ENCODE results near the gene PIAS4. TPM values are rescaled to one million over a fixed set of nuclear protein-coding genes. Genes with fewer than 3 reads are reported as not detected.

PIAS4 gene
- total and polyA plus RNA-seq, 9 of the 15 experiments (the other 6 are each of a cell fraction or from before 2014, with no cell fraction given) = 0.27 to 34.9 (median 14.4) TPM

GRCh38 chr19:4035582-4035981 lies 28.0 kb downstream of the PIAS4 start:
- no peaks in the 10 kb centered on the region for H3K9me1 ChIP-seq (ENCODE audit: control insufficient read depth, insufficient read depth, low read length)
- no peak overlapping the region for H2AFZ ChIP-seq (ENCODE audit: low read depth, low read length)
- no peak overlapping the region for H3K9ac ChIP-seq (ENCODE audit: insufficient read depth in 1 of 2, low read depth in 2 of 2, low read length in 2 of 2)
- ChIA-PET POLR2A (interaction anchor here (0.5 kb wide), 1 partner anchor 225 kb away, joined by 4 read pairs; no protein-coding TSS in a partner anchor), CTCF (ENCODE audit: low intra/inter-chr PET ratio) (no interaction called here)
- H3K9me3 ChIP-seq (replicated peaks; ENCODE audit: control insufficient read depth, insufficient read depth, low read depth, low read length) = peaks cover 6% of the 10 kb centered on the region
- H3K4me1 ChIP-seq (replicated peaks in 1 of 2; ENCODE audit: control insufficient read depth in 2 of 2, insufficient read depth in 2 of 2, low read length in 2 of 2) = peaks cover 0 to 52% of the 10 kb centered on the region in 2 experiments; a peak in 2 of 5 replicates
- no TSS peak for BruUV-seq (replicated peaks)
- FAIRE-seq (peak; percentile 99), ATAC-seq (no peak), DNase-seq (ENCODE audit: extremely low read depth in 1 of 4, low spot score in 3 of 4) (no peak)
- in situ Hi-C loops (cut with MboI) = no loop called here
- no peaks in the 10 kb centered on the region for H3K79me2 ChIP-seq (ENCODE audit: control insufficient read depth, insufficient read depth, low read length)
- no peaks in the 10 kb centered on the region for H3K27me3 ChIP-seq (ENCODE audit: control insufficient read depth in 2 of 2, insufficient read depth in 2 of 2, low read length in 2 of 2)
- H3K4me2 ChIP-seq (ENCODE audit: insufficient read depth, low read length) = no peak overlapping the region
- WGBS (ENCODE audit: insufficient coverage, low coverage, missing lambda C conversion rate) = 90% methylated on average over 8 of the region's 10 CpGs
- peaks cover 60% of the 10 kb centered on the region for H3K36me3 ChIP-seq (ENCODE audit: control insufficient read depth, insufficient read depth, low read length)
- TF ChIP-seq STAT5A (IDR thresholded peaks at IDR 0.05; ENCODE audit: borderline replicate concordance, low read length) (peak; percentile 36; the same call in 1 of the 2 replicates), ZKSCAN3 (CRISPR knock-in tag; IDR thresholded peaks at IDR 0.05) (no peak)
- H4K20me1 ChIP-seq (replicated peaks; ENCODE audit: control insufficient read depth, insufficient read depth, low read length) = no peaks in the 10 kb centered on the region; the same call in 1 of the 2 replicates
- H3K27ac ChIP-seq (ENCODE audit: extremely low read depth, low read depth, low read length) = no peak overlapping the region
- intact Hi-C loops (cut with micrococcal nuclease) = no loop called here
- no peak overlapping the region for H3K4me3 ChIP-seq

- no peaks in the 10 kb centered on the region for H3K27me3 ChIP-seq (ENCODE audit: control insufficient read depth in 2 of 2, insufficient read depth in 2 of 2, low read length in 2 of 2)
- H2AFZ ChIP-seq (ENCODE audit: low read depth, low read length) = no peak overlapping the region
- H3K4me1 ChIP-seq (replicated peaks in 1 of 2; ENCODE audit: control insufficient read depth in 2 of 2, insufficient read depth in 2 of 2, low read length in 2 of 2) = peaks cover 0 to 42% of the 10 kb centered on the region in 2 experiments; a peak in 2 of 5 replicates
- H4K20me1 ChIP-seq (replicated peaks; ENCODE audit: control insufficient read depth, insufficient read depth, low read length) = no peaks in the 10 kb centered on the region
- H3K9me1 ChIP-seq (ENCODE audit: control insufficient read depth, insufficient read depth, low read length) = no peaks in the 10 kb centered on the region
- no peak for DNase-seq (ENCODE audit: extremely low read depth in 1 of 4, low spot score in 3 of 4)
- POLR2A ChIA-PET = no interaction called here
- no peak overlapping the region; the same call in 2 of the 3 replicates for H3K27ac ChIP-seq (ENCODE audit: extremely low read depth, low read depth, low read length)
- H3K36me3 ChIP-seq (ENCODE audit: control insufficient read depth, insufficient read depth, low read length) = peaks cover 49% of the 10 kb centered on the region
- H3K9ac ChIP-seq (ENCODE audit: insufficient read depth in 1 of 2, low read depth in 2 of 2, low read length in 2 of 2) = no peak overlapping the region
- intact Hi-C loops (cut with micrococcal nuclease) = no loop called here
- in situ Hi-C loops (cut with MboI) = no loop called here
- 94% methylated on average over 20 of the region's 25 CpGs for WGBS (ENCODE audit: insufficient coverage, low coverage, missing lambda C conversion rate)
- no peak for ATAC-seq
- H3K79me2 ChIP-seq (ENCODE audit: control insufficient read depth, insufficient read depth, low read length) = no peaks in the 10 kb centered on the region
- no peak for FAIRE-seq
- H3K4me3 ChIP-seq = no peak overlapping the region
- CTCF ChIA-PET (ENCODE audit: low intra/inter-chr PET ratio) = no interaction called here
- no TSS peak for BruUV-seq (replicated peaks)
- H3K4me2 ChIP-seq (ENCODE audit: insufficient read depth, low read length) = no peak overlapping the region
- H3K9me3 ChIP-seq (replicated peaks; ENCODE audit: control insufficient read depth, insufficient read depth, low read depth, low read length) = peaks cover 6% of the 10 kb centered on the region
- TF ChIP-seq POLR2A (conservative IDR thresholded peaks at IDR 0.05) (peak; percentile 66; the same call in 1 of the 2 replicates), NFXL1 (CRISPR knock-in tag; IDR thresholded peaks at IDR 0.05) (no peak), THAP12 (CRISPR knock-in tag; IDR thresholded peaks at IDR 0.05) (0 out of 2 replicates have a peak, but pooled peaks have one; percentile 34), SUPT5H (IDR thresholded peaks at IDR 0.05) (peak; percentile 74), SMARCE1 (IDR thresholded peaks at IDR 0.05) (no peak), TAF15 (IDR thresholded peaks at IDR 0.05; ENCODE audit: low read depth, low read length) (no peak), VEZF1 (CRISPR knock-in tag; IDR thresholded peaks at IDR 0.05) (no peak), POLR2B (IDR thresholded peaks at IDR 0.05; ENCODE audit: low read depth, partially characterized antibody) (peak; percentile 50), POLR2G (IDR thresholded peaks at IDR 0.05; ENCODE audit: low read depth, low read length) (peak; percentile 39)
Observed at GRCh38 chr19:4036576-4037300, 29.2 kb downstream of the PIAS4 start.
